GM12892 (cell line): ENCODE data around the gene SLIT3.

ENCODE experiments used
- POLR2A ChIP-seq: IDR thresholded peaks from 2 replicates; pipeline ENCODE4 v1.6.1; 2011; ENCODE audit warnings: low read depth, low read length, control low read depth
- POLR2AphosphoS5 ChIP-seq: IDR thresholded peaks from 2 replicates; pipeline ENCODE4 v1.6.1; 2011; ENCODE audit warnings: low read depth, low read length, control low read depth

DNA sequence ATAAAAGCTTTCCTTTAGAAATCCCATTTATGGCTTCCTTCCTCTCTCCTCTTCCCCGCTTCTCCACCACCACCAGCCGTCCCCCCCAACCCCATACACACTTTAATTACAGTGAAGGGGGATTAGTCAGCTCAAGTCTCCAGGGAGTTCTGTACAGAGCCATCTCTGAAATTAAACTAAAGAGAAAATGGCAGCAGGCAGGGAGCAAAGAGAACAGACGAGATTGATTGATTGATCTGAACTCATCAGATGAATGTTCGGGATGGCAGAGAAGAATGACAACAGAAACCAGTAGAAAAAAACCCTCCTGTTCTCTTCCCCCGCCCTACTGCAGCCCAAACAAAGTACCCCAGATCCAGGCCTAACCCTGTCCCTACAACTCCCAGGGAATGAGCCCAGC is 480.1 kb downstream of the SLIT3 start:
- TF ChIP-seq POLR2A, result no peak
- TF ChIP-seq POLR2AphosphoS5, result no peak
